Inflammatory macrophage treated with lipopolysaccharide for 4 hours (primary cell): ENCODE data around the gene EML1.

ENCODE experiments used
- DNase-seq: peaks from one replicate; pipeline ENCODE4 v3.0.0-alpha.2; 2020

Gene EML1

GRCh38 chr14:99807413-99808153 is 14.4 kb downstream of the EML1 start:
- no peak for DNase-seq

- no peak for DNase-seq
These were observed 14.9 kb downstream of the EML1 start for GRCh38 chr14:99808154-99808505.

- no peak for DNase-seq
These were observed 15.3 kb downstream of the EML1 start for GRCh38 chr14:99808515-99808914.

GRCh38 chr14:99809360-99809759 is 16.1 kb downstream of the EML1 start:
- no peak for DNase-seq

GRCh38 chr14:99809859-99810558 is 16.8 kb downstream of the EML1 start:
- no peak for DNase-seq

GRCh38 chr14:99810559-99810874 is 17.3 kb downstream of the EML1 start:
- DNase-seq: no peak

- no peak for DNase-seq
These were observed 19.0 kb downstream of the EML1 start for GRCh38 chr14:99812096-99812750.

- no peak for DNase-seq
These were observed 19.7 kb downstream of the EML1 start for GRCh38 chr14:99812892-99813291.

GRCh38 chr14:99815696-99816095 is 22.5 kb downstream of the EML1 start:
- no peak for DNase-seq

- DNase-seq: no peak
These were observed 23.0 kb downstream of the EML1 start for GRCh38 chr14:99816217-99816616.

- no peak for DNase-seq
These were observed 23.4 kb downstream of the EML1 start for GRCh38 chr14:99816642-99817041.

GRCh38 chr14:99817331-99817730 is 24.1 kb downstream of the EML1 start:
- DNase-seq: no peak

- no peak for DNase-seq
These were observed 25.4 kb downstream of the EML1 start for GRCh38 chr14:99818503-99819036.

GRCh38 chr14:99819514-99819913 is 26.3 kb downstream of the EML1 start:
- DNase-seq: no peak

- DNase-seq: no peak
These were observed 27.6 kb downstream of the EML1 start for GRCh38 chr14:99820702-99821331.

- DNase-seq: no peak
These were observed 28.6 kb downstream of the EML1 start for GRCh38 chr14:99821519-99822508.

GRCh38 chr14:99822800-99823455 is 29.7 kb downstream of the EML1 start:
- DNase-seq: no peak

- no peak for DNase-seq
These were observed 31.6 kb downstream of the EML1 start for GRCh38 chr14:99824776-99825175.

GRCh38 chr14:99829450-99829849 is 36.2 kb downstream of the EML1 start:
- no peak for DNase-seq

- DNase-seq: no peak
These were observed 38.1 kb downstream of the EML1 start for GRCh38 chr14:99831303-99831702.

GRCh38 chr14:99831903-99832685 is 38.9 kb downstream of the EML1 start:
- DNase-seq: no peak
